Loucy (cell line): ENCODE measurements around the gene RHOG.

ENCODE experiments used
- H2AFZ ChIP-seq: fragments of 200-600 bp; sonication (generic); 2 replicates; pipeline ENCODE4 v1.6.0; 2016; ENCODE audit warnings: antibody characterized with exemption, mild to moderate bottlenecking, low read length, moderate library complexity
- H3F3A ChIP-seq: fragments of 200-600 bp; 2 replicates; pipeline ENCODE4 v1.6.0; 2016; ENCODE audit warnings: antibody characterized with exemption, low read depth, mild to moderate bottlenecking
- H3K27me3 ChIP-seq: fragments of 200-600 bp; sonication (generic); 2 replicates; pipeline ENCODE4 v1.6.1; 2014; ENCODE audit warnings: low read length, mild to moderate bottlenecking; ENCODE audit not compliant: insufficient read depth, poor library complexity, severe bottlenecking
- H3K36me3 ChIP-seq: fragments of 200-600 bp; sonication (generic); 2 replicates; pipeline ENCODE4 v1.6.1; 2016; ENCODE audit warnings: low read length; ENCODE audit not compliant: insufficient read depth
- H3K4me1 ChIP-seq: fragments of 200-600 bp; sonication (generic); 2 replicates; pipeline ENCODE4 v1.5.1; 2014; ENCODE audit warnings: low read length, mild to moderate bottlenecking; ENCODE audit not compliant: insufficient read depth, poor library complexity, severe bottlenecking
- H3K4me2 ChIP-seq: fragments of 200-600 bp; sonication (generic); 2 replicates; pipeline ENCODE4 v1.6.0; 2014; ENCODE audit warnings: antibody characterized with exemption, low read length, low read depth, mild to moderate bottlenecking; ENCODE audit not compliant: poor library complexity, severe bottlenecking
- H3K4me3 ChIP-seq: fragments of 200-600 bp; sonication (generic); 2 replicates; pipeline ENCODE4 v1.5.1; 2014; ENCODE audit warnings: low read length, mild to moderate bottlenecking, mixed read lengths; ENCODE audit not compliant: poor library complexity, severe bottlenecking
- H3K79me2 ChIP-seq: fragments of 200-600 bp; sonication (generic); 2 replicates; pipeline ENCODE4 v1.6.1; 2014; ENCODE audit warnings: low read length; ENCODE audit not compliant: insufficient read depth
- H3K9ac ChIP-seq: fragments of 200-600 bp; sonication (generic); 2 replicates; pipeline ENCODE4 v1.6.0; 2014; ENCODE audit warnings: mild to moderate bottlenecking, low read depth, low read length, moderate library complexity; ENCODE audit not compliant: poor library complexity, severe bottlenecking
- H3K9me2 ChIP-seq: fragments of 200-600 bp; sonication (generic); replicated peaks from 2 replicates; pipeline ENCODE4 v1.6.1; 2016; ENCODE audit warnings: low read depth, low read length, mixed read lengths
- H3K9me3 ChIP-seq: fragments of 200-600 bp; sonication (generic); 2 replicates; pipeline ENCODE4 v1.6.1; 2014; ENCODE audit warnings: mild to moderate bottlenecking, antibody characterized with exemption, low read length, low read depth; ENCODE audit not compliant: insufficient read depth
- H4K20me1 ChIP-seq: fragments of 200-600 bp; sonication (generic); 2 replicates; pipeline ENCODE4 v1.6.0; 2014; ENCODE audit warnings: antibody characterized with exemption, low read length, mild to moderate bottlenecking; ENCODE audit not compliant: insufficient read depth, poor library complexity, severe bottlenecking
- EZH2phosphoT487 ChIP-seq: fragments of 200-600 bp; IDR thresholded peaks from 2 replicates; pipeline ENCODE4 v1.6.1; 2018; ENCODE audit warnings: antibody characterized with exemption, mild to moderate bottlenecking, moderate library complexity, borderline replicate concordance
- TF ChIP-seq, protein P1 (sequence below): fragments of 200-600 bp; sonication (generic); conservative IDR thresholded peaks from 2 replicates; pipeline ENCODE4 v1.5.1; 2014; ENCODE audit warnings: mild to moderate bottlenecking, antibody characterized with exemption, low read length

Gene RHOG

DNA sequence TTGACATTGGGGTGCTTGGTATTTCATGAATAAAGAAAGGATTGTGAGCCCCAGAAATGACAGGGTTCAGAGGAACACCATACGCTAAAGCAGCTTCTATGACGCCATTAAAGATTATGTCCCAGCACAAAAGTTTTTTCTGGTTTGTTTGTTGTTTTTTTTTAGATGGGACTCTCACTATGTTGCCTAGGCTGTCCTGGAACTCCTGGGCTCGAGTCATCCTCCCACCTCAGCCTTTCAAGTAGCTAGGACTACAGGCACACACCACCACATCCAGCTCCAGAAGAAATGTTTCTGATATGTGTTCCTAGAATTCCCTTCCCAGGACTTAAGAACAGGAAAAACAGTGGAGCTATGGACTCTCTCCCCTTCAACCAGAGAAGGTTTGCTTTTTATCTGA is 2.6 kb upstream of the RHOG start:
- Histone ChIP-seq H3K4me3 (no peak overlapping the region), H3K9ac (no peak overlapping the region), H3K9me3 (no peaks in the 10 kb centered on the region), H3K4me1 (peaks cover 24% of the 10 kb centered on the region), H3K4me2 (no peak overlapping the region), H2AFZ (no peak overlapping the region), H3K27me3 (no peaks in the 10 kb centered on the region), H3K36me3 (no peaks in the 10 kb centered on the region), H4K20me1 (peaks cover 10% of the 10 kb centered on the region), H3K9me2 (no peaks in the 10 kb centered on the region), H3K79me2 (peaks cover 23% of the 10 kb centered on the region), H3F3A (peaks cover 13% of the 10 kb centered on the region)
- no peak for TF ChIP-seq EZH2phosphoT487
- TF ChIP-seq, protein P1, sequence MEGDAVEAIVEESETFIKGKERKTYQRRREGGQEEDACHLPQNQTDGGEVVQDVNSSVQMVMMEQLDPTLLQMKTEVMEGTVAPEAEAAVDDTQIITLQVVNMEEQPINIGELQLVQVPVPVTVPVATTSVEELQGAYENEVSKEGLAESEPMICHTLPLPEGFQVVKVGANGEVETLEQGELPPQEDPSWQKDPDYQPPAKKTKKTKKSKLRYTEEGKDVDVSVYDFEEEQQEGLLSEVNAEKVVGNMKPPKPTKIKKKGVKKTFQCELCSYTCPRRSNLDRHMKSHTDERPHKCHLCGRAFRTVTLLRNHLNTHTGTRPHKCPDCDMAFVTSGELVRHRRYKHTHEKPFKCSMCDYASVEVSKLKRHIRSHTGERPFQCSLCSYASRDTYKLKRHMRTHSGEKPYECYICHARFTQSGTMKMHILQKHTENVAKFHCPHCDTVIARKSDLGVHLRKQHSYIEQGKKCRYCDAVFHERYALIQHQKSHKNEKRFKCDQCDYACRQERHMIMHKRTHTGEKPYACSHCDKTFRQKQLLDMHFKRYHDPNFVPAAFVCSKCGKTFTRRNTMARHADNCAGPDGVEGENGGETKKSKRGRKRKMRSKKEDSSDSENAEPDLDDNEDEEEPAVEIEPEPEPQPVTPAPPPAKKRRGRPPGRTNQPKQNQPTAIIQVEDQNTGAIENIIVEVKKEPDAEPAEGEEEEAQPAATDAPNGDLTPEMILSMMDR = no peak

DNA sequence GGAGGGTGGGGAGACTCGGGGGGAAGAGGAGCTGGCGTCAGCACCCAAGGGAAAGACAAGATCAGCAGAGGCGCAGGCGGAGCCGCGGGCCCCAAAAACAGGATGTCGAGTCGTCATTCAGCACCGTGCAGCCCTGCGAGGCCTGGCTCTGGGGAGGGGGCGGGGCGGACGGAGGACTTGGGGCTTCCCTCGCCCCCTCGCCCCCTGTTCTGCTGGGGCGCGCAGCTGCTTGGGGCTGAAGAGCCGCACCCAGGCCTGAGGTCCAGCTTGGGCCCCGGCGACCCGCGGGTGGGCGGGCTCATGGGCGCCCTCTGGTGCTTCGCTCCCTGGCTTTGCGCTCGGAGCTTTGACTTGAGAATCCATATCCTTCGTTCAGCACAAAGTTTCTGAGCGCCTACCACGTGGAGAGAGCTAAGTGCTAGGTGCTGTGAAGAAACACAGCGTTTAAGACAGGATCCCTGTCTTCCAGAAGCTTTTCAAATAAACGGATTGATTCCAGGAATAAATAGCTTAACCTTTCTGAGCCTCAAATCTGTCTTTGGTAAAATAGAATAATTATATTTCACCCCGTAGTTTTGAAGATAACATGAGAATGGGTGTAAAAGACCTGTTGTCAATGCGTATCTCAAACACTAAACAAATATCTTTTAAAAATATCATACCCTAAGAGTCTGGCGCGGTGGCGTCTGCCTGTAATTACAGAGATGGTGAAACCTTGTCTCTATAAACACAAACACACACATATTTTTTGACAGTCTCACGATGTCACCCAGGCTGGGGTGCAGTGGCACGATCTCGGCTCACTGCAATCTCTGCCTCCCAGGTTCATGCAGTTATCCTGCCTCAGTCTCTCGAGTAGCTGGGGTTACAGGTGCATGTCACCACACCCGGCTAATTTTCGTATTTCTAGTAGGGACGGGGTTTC is 929 bp upstream of the RHOG start:
- TF ChIP-seq, protein P1 = peak; percentile 81
- no peak for TF ChIP-seq EZH2phosphoT487
- H3K79me2 ChIP-seq = peaks cover 39% of the 10 kb centered on the region
- H4K20me1 ChIP-seq = peaks cover 24% of the 10 kb centered on the region
- peak overlapping the region; percentile 63 for H2AFZ ChIP-seq
- H3K4me3 ChIP-seq = peak overlapping the region; percentile 88
- H3K9me2 ChIP-seq = no peaks in the 10 kb centered on the region
- H3K9ac ChIP-seq = peak overlapping the region; percentile 92
- peaks cover 13% of the 10 kb centered on the region for H3F3A ChIP-seq
- no peaks in the 10 kb centered on the region for H3K27me3 ChIP-seq
- H3K4me2 ChIP-seq = peak overlapping the region; percentile 90
- peaks cover 39% of the 10 kb centered on the region for H3K4me1 ChIP-seq
- H3K9me3 ChIP-seq = no peaks in the 10 kb centered on the region
- H3K36me3 ChIP-seq = no peaks in the 10 kb centered on the region

DNA sequence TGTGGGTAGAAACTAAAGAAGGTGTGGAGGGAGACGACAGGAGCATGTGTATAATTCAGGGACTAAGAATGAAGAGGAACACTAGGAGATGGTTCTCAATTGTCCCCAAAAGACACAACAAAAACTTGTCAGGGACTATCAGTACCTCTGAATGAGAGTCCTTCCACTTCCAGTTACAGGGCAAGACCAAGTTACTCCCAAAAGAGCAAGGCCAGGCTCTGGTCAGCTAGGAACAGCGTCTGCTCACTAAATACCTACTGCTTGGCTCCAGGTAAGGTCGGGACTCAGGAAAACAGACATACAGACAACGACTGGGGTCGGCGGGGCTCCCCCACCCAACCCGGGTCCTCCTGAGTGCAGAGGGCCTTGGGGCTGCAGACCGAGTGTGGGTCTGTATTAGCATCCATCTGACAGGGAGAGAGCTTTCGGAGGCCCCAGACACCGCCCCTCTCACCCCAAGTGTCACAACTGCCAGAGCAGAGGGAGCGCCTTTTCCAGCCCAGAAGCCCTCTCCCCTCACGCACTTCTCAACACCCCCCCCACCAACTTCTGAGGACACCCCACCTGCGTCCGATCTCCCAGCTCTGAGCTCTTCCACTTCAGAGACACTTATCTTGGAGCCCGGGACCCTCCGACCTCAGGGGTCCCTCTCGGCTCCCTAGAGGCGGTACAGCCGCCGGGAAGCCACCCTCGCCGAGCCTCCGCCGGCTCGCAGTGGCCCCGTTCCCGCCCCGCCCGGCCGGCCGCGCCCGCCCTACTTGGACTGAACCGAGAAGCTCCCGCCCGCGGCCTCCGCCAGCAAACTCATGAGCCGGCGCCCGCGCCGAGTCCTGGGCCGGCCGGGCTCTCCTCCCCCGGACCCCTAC is 522 bp downstream of the RHOG start:
- no peak overlapping the region; the same call in 1 of the 2 replicates for H2AFZ ChIP-seq
- TF ChIP-seq EZH2phosphoT487 = no peak
- TF ChIP-seq, protein P1 = no peak

More for the DNA sequence above, 522 bp downstream of the RHOG start:
- peaks cover 51% of the 10 kb centered on the region for H3K4me1 ChIP-seq
- H3K79me2 ChIP-seq = peaks cover 53% of the 10 kb centered on the region
- H3K9me2 ChIP-seq = no peaks in the 10 kb centered on the region
- no peaks in the 10 kb centered on the region for H3K9me3 ChIP-seq
- peaks cover 35% of the 10 kb centered on the region for H4K20me1 ChIP-seq
- H3K27me3 ChIP-seq = no peaks in the 10 kb centered on the region
- peak overlapping the region; percentile 92 for H3K4me2 ChIP-seq
- peaks cover 13% of the 10 kb centered on the region for H3F3A ChIP-seq
- H3K9ac ChIP-seq = peak overlapping the region; percentile 92
- no peaks in the 10 kb centered on the region for H3K36me3 ChIP-seq
- H3K4me3 ChIP-seq = peak overlapping the region; percentile 88
